Brain microvascular endothelial cell (primary cell): Measurements from ENCODE around the gene ITGA3.

Source experiments
- DNase-seq: peaks from one replicate; pipeline ENCODE4 v3.0.0-alpha.2; 2020
- H3K27ac ChIP-seq: fragments of 250-450 bp; sonication (Bioruptor Pico); 2 replicates; pipeline ENCODE4 v1.5.1; 2020; ENCODE audit warnings: mild to moderate bottlenecking, moderate library complexity
- H3K27me3 ChIP-seq: fragments of 250-450 bp; sonication (Bioruptor Pico); replicated peaks from 2 replicates; pipeline ENCODE4 v1.5.1; 2020; ENCODE audit warnings: mild to moderate bottlenecking
- H3K36me3 ChIP-seq: fragments of 250-450 bp; sonication (Bioruptor Pico); replicated peaks from 2 replicates; pipeline ENCODE4 v1.5.1; 2020; ENCODE audit warnings: mild to moderate bottlenecking
- H3K4me3 ChIP-seq: 2 replicates; pipeline ENCODE4 v1.5.1; 2011; ENCODE audit warnings: low read depth, mild to moderate bottlenecking, control low read depth, low read length, moderate library complexity
- in situ Hi-C: cut with HindIII; loops from 2 replicates; pipeline ENCODE4 v1.10.0; 2017; ENCODE audit warnings: low sequenced_read_pairs, low pct_ligation_motif_present
- TF ChIP-seq, protein P1 (sequence below): IDR thresholded peaks from 2 replicates; pipeline ENCODE4 v1.5.1; 2011; ENCODE audit warnings: low read depth, mild to moderate bottlenecking, moderate library complexity, low read length, control low read depth, inconsistent platforms; ENCODE audit errors: missing control alignments

ITGA3 gene

DNA sequence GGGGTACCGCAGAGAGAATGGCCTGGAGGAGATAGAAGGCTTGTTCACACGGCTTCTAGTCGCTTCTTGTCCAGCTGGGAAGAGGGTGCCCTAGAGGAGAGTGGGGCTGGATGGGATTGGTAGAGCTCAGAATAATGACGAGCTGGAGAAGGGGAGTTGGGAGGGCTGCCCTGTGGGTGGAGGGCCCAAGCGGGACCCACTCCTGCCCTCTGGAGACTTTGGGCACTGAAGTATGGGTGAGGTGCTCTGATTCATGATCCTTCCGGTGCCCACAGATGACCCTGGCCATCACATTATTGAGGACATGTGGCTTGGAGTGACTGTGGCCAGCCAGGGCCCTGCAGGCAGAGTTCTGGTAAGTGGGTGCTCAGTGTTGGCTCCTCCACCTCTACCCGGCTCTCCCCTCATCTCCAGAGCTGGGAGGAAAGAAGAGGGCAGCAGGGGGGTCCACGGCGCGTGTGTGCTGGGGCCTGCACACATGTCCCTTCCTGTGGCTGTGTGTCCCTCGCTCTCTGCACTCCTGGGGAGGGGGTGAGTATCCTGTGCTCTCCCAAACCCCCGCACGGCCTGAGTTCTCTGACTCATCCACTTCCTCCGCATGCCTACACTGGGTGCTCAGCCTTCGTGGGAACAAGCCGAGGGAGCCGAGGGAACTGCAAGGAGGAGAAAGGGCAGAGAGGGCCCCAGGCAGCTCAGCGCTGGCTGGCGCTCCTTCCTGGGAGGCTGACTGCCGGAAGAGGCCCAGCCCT, 8.5 kb downstream of the ITGA3 start:
- TF ChIP-seq, protein P1, sequence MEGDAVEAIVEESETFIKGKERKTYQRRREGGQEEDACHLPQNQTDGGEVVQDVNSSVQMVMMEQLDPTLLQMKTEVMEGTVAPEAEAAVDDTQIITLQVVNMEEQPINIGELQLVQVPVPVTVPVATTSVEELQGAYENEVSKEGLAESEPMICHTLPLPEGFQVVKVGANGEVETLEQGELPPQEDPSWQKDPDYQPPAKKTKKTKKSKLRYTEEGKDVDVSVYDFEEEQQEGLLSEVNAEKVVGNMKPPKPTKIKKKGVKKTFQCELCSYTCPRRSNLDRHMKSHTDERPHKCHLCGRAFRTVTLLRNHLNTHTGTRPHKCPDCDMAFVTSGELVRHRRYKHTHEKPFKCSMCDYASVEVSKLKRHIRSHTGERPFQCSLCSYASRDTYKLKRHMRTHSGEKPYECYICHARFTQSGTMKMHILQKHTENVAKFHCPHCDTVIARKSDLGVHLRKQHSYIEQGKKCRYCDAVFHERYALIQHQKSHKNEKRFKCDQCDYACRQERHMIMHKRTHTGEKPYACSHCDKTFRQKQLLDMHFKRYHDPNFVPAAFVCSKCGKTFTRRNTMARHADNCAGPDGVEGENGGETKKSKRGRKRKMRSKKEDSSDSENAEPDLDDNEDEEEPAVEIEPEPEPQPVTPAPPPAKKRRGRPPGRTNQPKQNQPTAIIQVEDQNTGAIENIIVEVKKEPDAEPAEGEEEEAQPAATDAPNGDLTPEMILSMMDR = no peak
- DNase-seq = peak; percentile 97
- Histone ChIP-seq H3K36me3 (peaks cover 22% of the 10 kb centered on the region), H3K27ac (peak overlapping the region; percentile 92), H3K4me3 (no peak overlapping the region), H3K27me3 (no peaks in the 10 kb centered on the region)
- in situ Hi-C loops = no loop called here

DNA sequence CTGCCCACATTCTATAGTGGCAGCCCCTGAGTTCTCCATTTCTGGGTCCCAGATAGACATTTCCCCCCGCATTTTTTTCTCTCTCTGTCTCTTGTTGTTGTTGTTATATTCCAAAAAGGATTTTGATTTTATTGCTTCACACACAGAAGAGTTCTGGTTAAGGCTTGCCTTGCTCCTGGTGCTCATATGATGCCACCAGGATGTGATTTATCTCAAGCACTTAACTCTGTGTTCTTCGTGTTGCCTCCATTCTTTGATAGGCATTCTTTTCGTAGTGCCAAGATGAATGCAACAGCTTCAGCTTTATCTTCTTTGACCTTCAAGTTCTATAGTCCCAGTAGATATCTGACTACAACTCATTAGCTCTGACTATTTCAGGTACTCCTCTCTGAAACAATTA, 9.1 kb downstream of the ITGA3 start:
- no peak for DNase-seq
- TF ChIP-seq, protein P1 = no peak
- in situ Hi-C loops = no loop called here
- Histone ChIP-seq H3K36me3 (peaks cover 28% of the 10 kb centered on the region), H3K4me3 (no peak overlapping the region), H3K27ac (peak overlapping the region; percentile 92), H3K27me3 (no peaks in the 10 kb centered on the region)

DNA sequence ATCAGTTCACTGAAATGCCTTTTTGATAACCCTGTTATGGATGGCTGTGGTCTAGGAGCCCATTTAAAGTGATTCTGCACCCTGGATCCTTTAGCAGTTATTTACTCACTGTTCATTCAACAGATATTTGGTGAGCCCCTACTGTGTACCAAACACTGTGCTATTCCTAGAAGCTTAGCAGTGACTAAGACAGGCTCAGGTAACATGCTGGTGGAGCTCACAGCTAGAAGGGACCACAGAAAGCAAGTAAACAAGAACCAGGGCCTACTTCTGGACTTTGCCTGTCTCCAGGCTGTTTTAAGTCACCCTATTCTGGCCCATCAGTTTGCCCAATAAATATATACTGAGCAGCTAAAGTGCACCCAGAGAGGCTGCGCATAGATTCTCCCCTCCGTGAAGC, 11.1 kb downstream of the ITGA3 start:
- Histone ChIP-seq H3K36me3 (peaks cover 45% of the 10 kb centered on the region), H3K27ac (peak overlapping the region; percentile 32), H3K27me3 (no peaks in the 10 kb centered on the region), H3K4me3 (no peak overlapping the region)
- in situ Hi-C loops = no loop called here
- TF ChIP-seq, protein P1 = no peak
- no peak for DNase-seq

DNA sequence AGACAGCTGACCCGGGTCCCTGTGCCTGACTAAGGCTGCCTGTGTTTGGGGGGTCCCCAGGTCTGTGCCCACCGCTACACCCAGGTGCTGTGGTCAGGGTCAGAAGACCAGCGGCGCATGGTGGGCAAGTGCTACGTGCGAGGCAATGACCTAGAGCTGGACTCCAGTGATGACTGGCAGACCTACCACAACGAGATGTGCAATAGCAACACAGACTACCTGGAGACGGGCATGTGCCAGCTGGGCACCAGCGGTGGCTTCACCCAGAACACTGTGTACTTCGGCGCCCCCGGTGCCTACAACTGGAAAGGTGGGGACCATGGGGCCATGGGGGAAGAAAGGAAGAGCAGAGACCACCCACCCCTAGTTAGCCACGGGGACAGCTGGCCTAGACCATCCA, 12.1 kb downstream of the ITGA3 start:
- DNase-seq = no peak
- Histone ChIP-seq H3K4me3 (no peak overlapping the region), H3K27me3 (no peaks in the 10 kb centered on the region), H3K36me3 (peaks cover 54% of the 10 kb centered on the region), H3K27ac (no peak overlapping the region)
- in situ Hi-C loops = no loop called here
- TF ChIP-seq, protein P1 = no peak

DNA sequence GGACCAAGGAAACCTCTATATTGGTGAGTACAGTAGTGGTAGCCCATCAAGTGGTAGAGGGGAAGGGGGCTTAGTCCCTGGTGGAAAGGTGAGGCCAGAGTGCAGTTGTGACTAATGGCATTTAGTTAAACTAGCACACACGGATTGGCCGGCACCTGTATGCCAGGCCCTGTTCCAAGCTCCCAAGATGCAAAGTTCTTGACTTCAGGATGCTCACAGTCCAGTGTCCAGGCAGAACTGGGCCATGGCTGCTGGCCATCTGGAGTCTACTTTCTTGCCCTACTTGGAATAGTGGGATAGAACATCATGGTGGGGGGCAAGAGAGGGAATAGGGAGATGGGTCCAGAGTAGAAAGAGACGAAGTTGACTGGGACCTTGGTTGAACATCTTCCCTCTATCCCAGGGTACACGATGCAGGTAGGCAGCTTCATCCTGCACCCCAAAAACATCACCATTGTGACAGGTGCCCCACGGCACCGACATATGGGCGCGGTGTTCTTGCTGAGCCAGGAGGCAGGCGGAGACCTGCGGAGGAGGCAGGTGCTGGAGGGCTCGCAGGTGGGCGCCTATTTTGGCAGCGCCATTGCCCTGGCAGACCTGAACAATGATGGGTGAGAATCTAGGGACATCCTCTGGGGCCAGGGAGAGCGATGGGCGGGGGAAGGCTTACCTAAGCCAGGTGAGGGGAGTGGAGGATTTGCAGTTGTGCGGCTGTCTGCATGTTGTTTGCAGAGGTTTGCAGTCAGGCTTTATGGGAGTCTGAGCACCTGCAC, 15.2 kb downstream of the ITGA3 start:
- DNase-seq = no peak
- in situ Hi-C loops = no loop called here
- H3K4me3 ChIP-seq = no peak overlapping the region
- TF ChIP-seq, protein P1 = no peak
- peaks cover 82% of the 10 kb centered on the region for H3K36me3 ChIP-seq
- no peak overlapping the region for H3K27ac ChIP-seq
- H3K27me3 ChIP-seq = no peaks in the 10 kb centered on the region

DNA sequence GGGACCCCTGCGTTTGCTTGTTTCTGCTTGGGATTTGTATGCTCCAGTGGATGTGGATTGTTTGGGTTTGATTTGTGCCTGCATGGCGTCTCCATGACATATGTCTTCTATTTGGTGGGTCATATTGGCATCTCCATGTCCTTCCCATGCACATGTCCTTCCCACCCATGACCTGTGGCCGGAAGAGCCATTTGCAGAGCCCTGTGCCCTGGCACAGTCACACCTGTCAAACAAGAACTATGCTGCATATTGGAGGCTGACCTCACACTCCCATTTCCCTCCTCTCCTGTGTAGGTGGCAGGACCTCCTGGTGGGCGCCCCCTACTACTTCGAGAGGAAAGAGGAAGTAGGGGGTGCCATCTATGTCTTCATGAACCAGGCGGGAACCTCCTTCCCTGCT, 15.8 kb downstream of the ITGA3 start:
- Histone ChIP-seq H3K4me3 (no peak overlapping the region), H3K27ac (no peak overlapping the region)

More for the DNA sequence above, 15.8 kb downstream of the ITGA3 start:
- TF ChIP-seq, protein P1 = no peak
- Histone ChIP-seq H3K27me3 (no peaks in the 10 kb centered on the region), H3K36me3 (peaks cover 86% of the 10 kb centered on the region)
- in situ Hi-C loops = no loop called here
- DNase-seq = no peak
